Measurements from ENCODE around the gene FHOD3.

The FHOD3 gene

GRCh38 chr18:36561046-36561445 lies 263.5 kb downstream of the FHOD3 start:
- no peak for FAIRE-seq

GRCh38 chr18:36564841-36565240 lies 267.3 kb downstream of the FHOD3 start:
- no peak for FAIRE-seq

GRCh38 chr18:36567800-36568199 lies 270.3 kb downstream of the FHOD3 start:
- FAIRE-seq, result no peak

DNA sequence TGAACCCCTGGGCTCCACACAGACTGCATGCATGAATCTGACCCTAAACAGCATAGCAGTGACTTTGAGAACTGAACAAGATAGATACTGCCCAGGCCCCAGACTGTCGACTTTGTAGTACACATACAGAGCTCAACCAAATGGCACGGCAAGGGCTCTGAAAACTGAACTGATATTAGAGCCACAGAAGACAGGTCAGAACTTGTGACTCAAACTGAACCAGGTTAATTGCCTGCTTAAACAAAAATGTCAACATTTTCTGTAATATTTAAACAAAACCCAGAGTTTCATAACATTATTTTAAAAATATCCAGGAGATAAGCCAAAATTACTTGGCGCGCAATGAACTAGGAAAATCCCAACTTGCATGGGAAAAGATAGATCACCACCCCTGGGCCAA lies 271.0 kb downstream of the FHOD3 start:
- no peak for FAIRE-seq

- no peak for FAIRE-seq
Observed at GRCh38 chr18:36572135-36572856, 274.8 kb downstream of the FHOD3 start.

DNA sequence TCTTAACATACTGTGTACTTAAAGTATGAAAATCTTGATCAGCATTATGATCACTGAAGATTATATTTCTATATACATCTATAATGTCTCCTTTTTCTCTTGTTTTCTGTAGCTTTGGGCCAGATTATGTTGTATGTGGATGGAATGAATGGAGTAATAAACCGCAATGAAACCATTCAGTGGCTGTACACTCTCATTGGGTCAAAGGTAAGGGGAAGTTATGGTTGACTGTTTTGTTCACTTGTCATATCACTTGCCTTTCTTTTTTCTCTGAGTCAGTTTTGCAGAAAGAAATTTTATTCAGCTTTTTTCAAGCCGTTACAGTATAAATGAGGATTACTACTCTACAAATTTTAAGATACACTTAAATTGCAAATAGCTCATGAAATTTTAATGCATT lies 278.8 kb downstream of the FHOD3 start:
- FAIRE-seq, result no peak

GRCh38 chr18:36578871-36579710 lies 281.6 kb downstream of the FHOD3 start:
- no peak for FAIRE-seq

DNA sequence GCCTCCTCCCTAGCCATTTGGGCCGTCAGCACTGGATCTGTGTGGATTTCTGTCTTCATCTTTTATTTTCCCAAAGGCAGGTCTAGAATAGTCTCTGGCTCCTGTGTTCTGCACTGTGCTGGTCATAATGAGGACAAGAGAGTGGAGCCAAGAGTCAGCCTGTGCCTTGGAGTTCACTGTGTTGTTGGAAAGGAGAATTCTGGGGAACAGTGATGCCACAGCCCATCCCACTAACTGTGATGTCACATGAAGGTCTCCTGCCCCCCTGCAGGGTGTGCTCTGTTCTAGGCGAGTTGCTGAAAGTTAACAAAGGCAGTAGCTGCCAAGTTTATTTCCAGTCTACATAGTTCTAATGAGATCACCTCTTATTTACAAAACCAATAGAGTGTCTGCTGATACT lies 282.8 kb downstream of the FHOD3 start:
- no peak for FAIRE-seq

- FAIRE-seq, result no peak
Observed at GRCh38 chr18:36580874-36581750, 283.6 kb downstream of the FHOD3 start.

DNA sequence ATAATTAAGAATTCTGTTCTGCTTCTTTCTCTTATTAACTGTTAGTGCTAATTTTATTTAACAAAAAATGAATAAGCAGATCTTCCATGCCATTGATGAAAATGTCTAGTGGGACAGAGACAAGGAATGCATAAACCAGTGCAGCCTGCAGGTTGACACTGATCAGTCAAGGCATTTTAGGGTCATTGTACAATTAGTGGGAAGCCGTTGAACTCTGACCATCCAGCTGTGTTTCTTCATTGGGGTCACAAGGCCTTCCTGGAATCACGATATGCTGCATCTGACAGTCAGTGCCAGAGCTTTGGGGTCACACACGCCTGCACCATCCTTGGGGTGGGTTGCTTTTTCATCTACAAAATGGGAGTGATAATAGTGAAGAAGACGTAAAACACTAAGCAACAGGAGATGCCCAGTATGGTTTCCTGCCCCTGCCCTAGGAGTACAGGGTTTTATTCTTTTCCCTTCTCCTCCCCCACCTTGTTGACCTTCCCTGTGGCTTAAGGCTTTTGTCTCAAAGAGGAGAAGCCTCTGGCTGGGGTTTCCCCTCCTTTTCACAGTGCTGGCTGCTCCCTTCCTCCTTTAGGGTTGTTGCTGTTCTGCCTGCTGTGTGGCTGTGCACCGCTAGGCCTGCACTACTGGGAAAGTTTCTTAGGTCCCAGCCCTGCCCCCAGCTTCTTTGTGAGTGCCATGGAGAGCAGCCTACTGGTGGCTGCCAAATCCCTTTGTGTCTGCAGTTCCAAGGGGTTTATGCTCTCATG lies 285.7 kb downstream of the FHOD3 start:
- FAIRE-seq, result no peak

DNA sequence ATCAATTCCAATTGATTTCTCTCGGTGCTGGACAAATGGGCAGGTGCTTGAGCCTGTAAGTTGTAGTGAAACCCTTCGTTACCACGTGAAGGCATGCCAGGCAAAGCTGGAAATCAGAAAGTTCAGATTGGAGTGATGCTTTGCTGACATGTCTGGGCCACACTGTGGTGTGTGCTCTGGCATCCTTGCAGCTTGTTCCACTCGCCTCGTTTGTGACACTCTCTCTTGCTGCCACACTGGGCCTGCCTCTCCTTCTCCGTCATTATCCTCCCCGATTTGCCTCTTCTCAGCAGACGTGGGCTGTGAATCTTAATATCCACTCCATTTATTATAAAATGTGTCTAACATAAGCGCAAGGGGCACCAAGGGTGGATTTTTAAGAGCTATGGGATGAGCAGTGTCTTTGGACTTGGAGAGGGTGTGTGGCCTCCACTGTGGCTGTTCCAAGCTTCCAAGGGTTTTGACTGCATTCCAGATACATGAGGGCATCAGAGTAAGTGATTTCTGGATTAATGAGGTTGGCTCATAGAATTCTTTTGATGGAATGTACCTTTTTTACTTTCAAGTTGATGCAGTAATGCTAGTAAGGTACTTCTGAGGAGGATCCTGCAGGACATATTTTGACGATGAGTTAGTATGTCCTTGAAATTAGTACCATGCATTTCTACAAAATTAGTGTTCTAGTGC lies 292.5 kb downstream of the FHOD3 start:
- no peak for FAIRE-seq

DNA sequence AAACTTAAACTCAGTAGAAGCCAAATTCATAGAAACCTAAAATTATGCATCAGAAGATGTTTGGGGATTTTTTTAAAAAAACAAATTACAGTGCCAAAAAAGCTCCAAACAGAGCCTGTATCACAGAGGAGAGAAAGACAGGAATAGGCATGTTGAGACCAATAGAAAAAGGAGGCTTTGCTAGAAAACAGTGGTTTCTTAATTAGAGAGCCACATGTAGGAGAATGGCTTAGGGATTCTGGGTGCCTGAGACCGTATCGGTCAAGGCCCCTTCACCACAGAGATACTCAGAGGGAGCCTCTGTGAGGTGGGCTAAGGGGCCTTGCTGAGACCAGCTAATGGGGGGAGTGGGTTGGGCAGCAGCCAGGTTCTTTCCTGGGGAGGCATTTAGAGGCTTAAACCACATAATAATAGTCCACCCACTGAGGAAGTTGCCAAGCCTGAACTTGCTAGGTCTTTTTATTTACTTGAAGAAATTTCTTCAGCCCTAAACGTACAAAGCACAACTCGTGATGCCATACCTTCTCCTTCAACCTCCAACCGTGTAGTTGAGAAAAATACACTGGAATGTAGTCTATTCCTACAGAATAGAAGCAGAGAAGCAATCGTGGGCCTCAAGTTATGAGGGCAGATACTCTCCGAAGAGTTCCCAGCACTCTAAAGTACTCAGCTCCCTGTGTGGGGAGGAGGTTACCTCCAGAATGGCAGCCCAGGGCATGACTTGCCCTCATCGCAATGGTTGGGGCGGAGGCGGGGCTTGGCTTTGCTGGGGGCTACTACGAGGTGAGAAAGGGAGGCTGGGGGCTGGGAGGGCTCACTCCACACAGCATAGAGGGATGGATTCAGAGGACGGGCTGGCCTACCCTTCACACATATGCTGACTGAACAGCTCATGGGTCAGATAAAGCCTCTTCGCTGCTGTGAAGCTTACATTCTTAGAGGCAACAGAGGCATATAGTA lies 293.4 kb downstream of the FHOD3 start:
- no peak for FAIRE-seq

GRCh38 chr18:36592282-36592681 lies 294.8 kb downstream of the FHOD3 start:
- no peak for FAIRE-seq

GRCh38 chr18:36593001-36593400 lies 295.5 kb downstream of the FHOD3 start:
- no peak for FAIRE-seq

DNA sequence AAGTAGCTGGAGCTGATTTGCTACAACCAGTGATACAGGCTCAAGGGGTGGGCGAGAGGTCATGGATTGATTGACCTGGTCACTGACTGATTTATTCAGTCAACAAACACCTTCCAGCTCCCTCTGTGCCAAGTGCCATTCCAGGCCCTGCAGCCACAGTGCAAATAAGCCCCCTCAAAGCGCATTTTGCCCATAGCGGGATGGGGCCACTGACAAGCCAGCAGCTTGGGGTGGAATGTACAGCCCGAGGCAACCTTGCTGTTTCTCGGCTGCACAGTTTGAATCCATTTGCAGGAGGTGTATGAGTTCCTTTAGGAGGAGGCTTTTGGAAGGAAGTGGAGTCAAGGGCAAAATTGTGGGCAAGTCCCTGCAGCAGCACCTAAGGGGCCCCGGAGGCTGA lies 296.1 kb downstream of the FHOD3 start:
- no peak for FAIRE-seq

DNA sequence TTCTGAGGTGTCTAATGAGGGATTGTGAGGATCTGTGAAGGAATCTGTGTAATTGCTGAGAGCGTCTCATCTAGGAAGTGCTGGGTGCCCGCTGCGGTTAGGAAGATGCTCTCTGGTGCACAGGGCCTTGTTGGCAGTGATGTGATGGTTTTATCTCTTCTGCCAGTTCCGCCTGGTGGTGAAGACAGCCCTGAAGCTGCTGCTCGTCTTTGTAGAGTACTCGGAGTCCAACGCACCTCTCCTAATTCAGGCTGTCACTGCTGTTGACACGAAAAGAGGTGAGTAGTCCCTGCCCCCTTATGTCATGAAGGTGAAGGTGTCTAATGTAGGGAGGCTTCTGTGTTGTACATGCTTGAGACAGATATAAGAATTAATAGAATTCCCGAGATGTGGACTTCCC lies 297.1 kb downstream of the FHOD3 start:
- FAIRE-seq, result no peak

DNA sequence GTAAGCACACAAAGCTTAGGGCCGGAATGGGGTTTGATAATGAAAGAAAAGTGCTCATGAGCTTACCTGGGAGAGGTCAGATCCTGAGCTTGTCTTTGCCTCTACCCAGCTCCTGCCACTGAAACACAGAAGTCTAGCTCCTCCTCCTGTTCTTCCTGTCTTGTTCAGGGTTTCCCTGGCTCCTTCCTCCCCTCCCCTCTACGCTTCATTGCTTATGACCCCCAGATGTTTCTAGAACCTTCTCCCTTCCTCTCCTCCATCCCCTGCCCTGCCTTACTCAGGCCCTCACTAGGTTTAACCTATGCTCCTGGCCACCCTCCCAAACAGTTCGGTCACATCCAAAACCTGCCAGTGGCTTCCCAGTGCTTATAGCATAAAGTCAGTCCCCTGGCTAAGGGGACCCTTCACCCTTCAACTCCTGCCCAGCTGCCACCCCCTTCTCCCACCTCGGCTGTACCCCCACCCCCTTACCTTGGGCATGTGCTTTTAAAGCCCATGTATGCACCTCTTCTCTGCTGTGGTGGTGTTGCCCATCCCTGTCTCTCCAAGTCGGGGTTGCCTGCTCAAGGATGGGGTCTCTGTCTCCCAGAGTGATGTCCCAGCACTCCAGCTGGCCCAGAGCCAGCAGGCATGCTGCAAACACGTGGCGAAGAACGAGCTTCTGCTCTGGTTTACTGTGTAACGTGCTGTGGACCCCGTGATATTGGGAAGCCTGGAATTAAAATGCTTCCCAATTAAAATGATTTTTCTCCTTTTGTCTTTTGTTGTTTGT lies 297.7 kb downstream of the FHOD3 start:
- no peak for FAIRE-seq

DNA sequence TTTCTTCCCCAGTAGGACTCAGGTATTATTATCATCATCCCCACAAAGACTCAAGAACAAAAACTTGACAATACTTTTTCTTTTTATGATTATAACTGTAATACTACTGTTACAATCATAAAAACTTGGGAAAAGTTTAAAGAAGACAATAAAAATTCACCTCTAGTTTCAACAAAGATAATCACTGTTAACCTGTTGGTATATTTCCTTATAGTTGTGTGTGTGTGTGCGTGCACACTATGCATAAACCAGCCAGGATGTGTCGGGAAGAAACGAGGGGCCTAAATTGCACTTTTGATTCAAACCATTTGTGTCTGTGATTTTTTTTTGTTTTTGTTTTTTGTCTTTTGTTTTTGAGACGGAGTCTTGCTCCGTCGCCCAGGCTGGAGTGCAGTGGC lies 298.3 kb downstream of the FHOD3 start:
- FAIRE-seq, result no peak

DNA sequence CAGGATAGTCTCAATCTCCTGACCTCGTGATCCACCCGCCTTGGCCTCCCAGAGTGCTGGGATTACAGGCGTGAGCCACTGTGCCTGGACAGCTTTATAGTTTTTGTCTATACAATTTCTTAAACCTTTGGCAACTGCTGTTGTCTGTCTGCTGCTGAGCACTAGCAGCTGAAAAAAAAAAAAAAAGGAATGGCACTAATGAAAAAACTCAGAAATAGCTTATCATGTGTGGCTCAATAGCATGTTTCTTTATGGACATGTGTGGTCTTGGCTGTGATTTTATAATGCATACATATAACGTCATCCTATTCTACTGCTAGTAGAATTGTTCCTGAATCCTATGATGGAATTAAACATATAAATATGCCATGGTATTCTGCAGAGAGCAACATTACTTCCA lies 300.1 kb downstream of the FHOD3 start:
- FAIRE-seq, result no peak

DNA sequence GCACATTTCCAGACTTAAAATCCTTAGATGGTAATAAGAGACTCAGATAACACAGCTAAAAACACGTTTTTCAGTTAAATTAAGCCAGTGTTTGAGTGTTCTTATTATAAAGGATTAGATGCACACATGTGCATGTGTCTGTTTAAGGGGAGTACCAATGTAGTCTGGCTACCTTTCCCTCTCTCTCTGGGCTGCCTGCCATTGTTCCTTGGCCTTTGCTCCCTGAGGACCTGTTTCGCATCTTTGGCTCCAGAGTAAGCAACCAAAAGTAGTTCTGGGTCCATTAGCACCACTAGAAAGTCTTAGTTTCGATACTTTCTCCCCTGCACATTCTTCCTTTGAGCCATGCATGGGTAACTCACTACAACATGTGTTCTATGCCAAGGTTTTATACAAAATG lies 303.0 kb downstream of the FHOD3 start:
- no peak for FAIRE-seq
